GM12864 (cell line): ENCODE data around the gene CASTOR2.

Experiments
- DNase-seq: peaks from one replicate; pipeline ENCODE4 v3.0.0-alpha.2; 2011; ENCODE audit warnings: low read depth
- H3K4me3 ChIP-seq: 2 replicates; pipeline ENCODE4 v1.5.1; 2011; ENCODE audit warnings: mild to moderate bottlenecking, low read depth, low read length, control low read depth
- TF ChIP-seq, protein P1 (sequence below): IDR thresholded peaks from 2 replicates; pipeline ENCODE4 v1.5.1; 2011; ENCODE audit warnings: low read depth, mild to moderate bottlenecking, moderate library complexity, low read length, control low read depth, inconsistent platforms; ENCODE audit errors: missing control alignments

Gene CASTOR2

DNA sequence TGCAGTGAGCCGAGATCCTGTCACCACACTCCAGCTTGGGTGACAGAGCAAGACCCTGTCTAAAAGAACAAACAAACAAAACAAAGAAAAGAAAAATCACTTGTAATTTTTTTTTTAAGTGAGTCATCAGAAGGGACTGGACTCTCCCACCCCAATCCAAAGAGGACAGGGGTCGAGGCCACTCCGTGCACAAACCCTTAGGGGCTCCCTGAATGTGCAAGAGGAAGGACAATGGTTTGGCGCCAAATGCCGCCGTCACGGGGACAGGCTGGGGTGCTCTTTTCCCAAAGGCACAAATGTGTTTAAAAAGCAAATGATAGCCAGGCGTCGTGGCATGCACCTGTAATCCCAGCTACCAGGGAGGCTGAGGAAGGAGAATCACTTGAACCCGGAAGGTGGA is 85.3 kb downstream of the CASTOR2 start:
- H3K4me3 ChIP-seq = no peak overlapping the region
- DNase-seq = no peak
- TF ChIP-seq, protein P1, sequence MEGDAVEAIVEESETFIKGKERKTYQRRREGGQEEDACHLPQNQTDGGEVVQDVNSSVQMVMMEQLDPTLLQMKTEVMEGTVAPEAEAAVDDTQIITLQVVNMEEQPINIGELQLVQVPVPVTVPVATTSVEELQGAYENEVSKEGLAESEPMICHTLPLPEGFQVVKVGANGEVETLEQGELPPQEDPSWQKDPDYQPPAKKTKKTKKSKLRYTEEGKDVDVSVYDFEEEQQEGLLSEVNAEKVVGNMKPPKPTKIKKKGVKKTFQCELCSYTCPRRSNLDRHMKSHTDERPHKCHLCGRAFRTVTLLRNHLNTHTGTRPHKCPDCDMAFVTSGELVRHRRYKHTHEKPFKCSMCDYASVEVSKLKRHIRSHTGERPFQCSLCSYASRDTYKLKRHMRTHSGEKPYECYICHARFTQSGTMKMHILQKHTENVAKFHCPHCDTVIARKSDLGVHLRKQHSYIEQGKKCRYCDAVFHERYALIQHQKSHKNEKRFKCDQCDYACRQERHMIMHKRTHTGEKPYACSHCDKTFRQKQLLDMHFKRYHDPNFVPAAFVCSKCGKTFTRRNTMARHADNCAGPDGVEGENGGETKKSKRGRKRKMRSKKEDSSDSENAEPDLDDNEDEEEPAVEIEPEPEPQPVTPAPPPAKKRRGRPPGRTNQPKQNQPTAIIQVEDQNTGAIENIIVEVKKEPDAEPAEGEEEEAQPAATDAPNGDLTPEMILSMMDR = no peak

- no peak for DNase-seq
- no peak overlapping the region for H3K4me3 ChIP-seq
- TF ChIP-seq, protein P1 = no peak
Measured at GRCh38 chr7:75050501-75050900, 86.0 kb downstream of the CASTOR2 start.

DNA sequence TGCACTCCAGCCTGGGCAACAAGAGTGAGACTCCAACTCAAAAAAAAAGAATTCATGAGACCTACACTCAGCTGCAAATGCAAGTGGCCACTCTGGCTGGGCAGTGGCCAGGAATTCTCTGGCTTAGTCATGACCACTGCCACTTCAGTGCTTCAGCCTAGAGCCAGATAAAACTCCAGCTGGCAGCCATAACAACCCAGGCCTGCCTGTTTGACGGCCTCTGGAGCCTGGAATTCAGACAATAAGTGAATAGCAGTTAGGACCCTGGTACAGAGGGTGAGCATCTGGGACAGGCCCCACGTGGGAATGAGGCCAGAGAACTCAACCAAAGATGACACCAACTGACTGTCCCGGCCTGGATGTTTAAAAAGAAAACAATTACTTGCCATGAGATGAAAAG is 90.2 kb downstream of the CASTOR2 start:
- DNase-seq = no peak
- TF ChIP-seq, protein P1 = no peak
- no peak overlapping the region for H3K4me3 ChIP-seq

GRCh38 chr7:75055155-75055554 is 90.7 kb downstream of the CASTOR2 start:
- TF ChIP-seq, protein P1 = no peak
- H3K4me3 ChIP-seq = no peak overlapping the region
- DNase-seq = no peak

GRCh38 chr7:75055830-75056772 is 91.6 kb downstream of the CASTOR2 start:
- no peak for DNase-seq
- TF ChIP-seq, protein P1 = no peak
- no peak overlapping the region for H3K4me3 ChIP-seq

- TF ChIP-seq, protein P1 = no peak
- H3K4me3 ChIP-seq = no peak overlapping the region
- DNase-seq = no peak
Measured at GRCh38 chr7:75058406-75058805, 93.9 kb downstream of the CASTOR2 start.

GRCh38 chr7:75064291-75064690 is 99.8 kb downstream of the CASTOR2 start:
- H3K4me3 ChIP-seq = no peak overlapping the region
- no peak for DNase-seq
- TF ChIP-seq, protein P1 = no peak
